ENCODE measurements around the gene RAF1. TPM values are rescaled to one million over a fixed set of nuclear protein-coding genes. Genes with fewer than 3 reads are reported as not detected.

The RAF1 gene
- total RNA-seq, 2 experiments from 2014 or later: 127 to 139 TPM

DNA sequence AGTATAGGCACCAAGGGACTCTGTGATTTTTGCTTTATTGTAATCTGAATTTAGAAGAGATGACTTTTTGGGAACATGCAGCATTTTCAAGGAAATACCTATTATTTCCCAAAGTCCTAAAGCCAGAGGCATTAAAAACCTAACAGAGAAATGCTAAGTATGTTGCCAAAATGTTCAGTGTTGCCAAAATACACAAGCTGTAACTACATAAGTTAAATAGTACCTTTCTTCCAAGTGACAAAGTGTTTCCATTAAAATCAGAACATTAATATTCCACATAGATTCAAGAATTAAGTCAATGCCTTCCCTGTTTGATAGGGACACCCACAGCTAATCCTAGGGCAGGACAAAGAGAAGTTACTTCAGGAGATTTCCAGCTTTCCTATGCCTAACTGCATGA is 65.0 kb downstream of the RAF1 start:
- H3K27me3 Mint-ChIP-seq: no peaks in the 10 kb centered on the region
- ChIA-PET POLR2A (no interaction called here), CTCF (interaction anchor here (0.5 kb wide), 1 partner anchor 995 kb away, joined by 3 read pairs; no protein-coding TSS in a partner anchor)
- H3K27ac ChIP-seq (ENCODE audit: low read depth in 1 of 2, low read length in 2 of 2): no peak overlapping the region
- no peak for DNase-seq
- TF ChIP-seq, protein P1, sequence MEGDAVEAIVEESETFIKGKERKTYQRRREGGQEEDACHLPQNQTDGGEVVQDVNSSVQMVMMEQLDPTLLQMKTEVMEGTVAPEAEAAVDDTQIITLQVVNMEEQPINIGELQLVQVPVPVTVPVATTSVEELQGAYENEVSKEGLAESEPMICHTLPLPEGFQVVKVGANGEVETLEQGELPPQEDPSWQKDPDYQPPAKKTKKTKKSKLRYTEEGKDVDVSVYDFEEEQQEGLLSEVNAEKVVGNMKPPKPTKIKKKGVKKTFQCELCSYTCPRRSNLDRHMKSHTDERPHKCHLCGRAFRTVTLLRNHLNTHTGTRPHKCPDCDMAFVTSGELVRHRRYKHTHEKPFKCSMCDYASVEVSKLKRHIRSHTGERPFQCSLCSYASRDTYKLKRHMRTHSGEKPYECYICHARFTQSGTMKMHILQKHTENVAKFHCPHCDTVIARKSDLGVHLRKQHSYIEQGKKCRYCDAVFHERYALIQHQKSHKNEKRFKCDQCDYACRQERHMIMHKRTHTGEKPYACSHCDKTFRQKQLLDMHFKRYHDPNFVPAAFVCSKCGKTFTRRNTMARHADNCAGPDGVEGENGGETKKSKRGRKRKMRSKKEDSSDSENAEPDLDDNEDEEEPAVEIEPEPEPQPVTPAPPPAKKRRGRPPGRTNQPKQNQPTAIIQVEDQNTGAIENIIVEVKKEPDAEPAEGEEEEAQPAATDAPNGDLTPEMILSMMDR (IDR thresholded peaks at IDR 0.05): no peak
- no peak for ATAC-seq (ENCODE audit: poor library complexity)
- no peaks in the 10 kb centered on the region for H3K27me3 ChIP-seq (ENCODE audit: control insufficient read depth in 1 of 2, insufficient read depth in 2 of 2, low read length in 2 of 2)
- H3K9me3 Mint-ChIP-seq: no peaks in the 10 kb centered on the region
- H3K4me3 Mint-ChIP-seq: no peak overlapping the region
- peaks cover 87% of the 10 kb centered on the region for H3K36me3 ChIP-seq (ENCODE audit: insufficient read depth, low read length)
- intact Hi-C loops (cut with DNase I, micrococcal nuclease): no loop called here
- H3K27ac Mint-ChIP-seq: peak overlapping the region; percentile 38
- H3K4me1 ChIP-seq (ENCODE audit: insufficient read depth, low read length): no peaks in the 10 kb centered on the region
- no peaks in the 10 kb centered on the region for H3K9me3 ChIP-seq (ENCODE audit: control insufficient read depth in 1 of 2, insufficient read depth in 1 of 2, low read length in 2 of 2)
- H3K36me3 Mint-ChIP-seq (ENCODE audit: low read depth): peaks cover 93% of the 10 kb centered on the region
- no peak overlapping the region for H3K4me3 ChIP-seq (ENCODE audit: low read length)
- no peaks in the 10 kb centered on the region for H3K4me1 Mint-ChIP-seq (ENCODE audit: low read depth)

DNA sequence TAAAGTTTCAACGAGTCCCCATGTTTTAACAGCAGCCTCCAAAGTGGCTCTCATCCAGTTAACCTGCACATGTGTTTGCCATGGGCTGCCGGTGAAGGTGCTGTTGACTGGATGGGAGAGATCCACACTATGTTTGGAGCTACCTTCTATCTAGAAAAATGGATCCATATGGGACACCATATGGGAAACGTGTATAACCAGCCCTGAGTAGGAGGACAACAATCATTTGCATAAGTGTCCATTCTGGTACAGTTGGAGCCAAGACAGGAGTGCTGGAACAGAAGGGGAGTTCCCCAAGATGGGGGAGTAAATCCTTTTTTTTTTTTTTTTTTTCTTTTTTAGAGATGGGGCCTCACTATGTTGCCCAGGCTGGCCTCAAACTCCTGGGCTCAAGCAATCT is 70.4 kb downstream of the RAF1 start:
- Histone ChIP-seq H3K4me1 (ENCODE audit: insufficient read depth, low read length) (no peaks in the 10 kb centered on the region), H3K9me3 (ENCODE audit: control insufficient read depth in 1 of 2, insufficient read depth in 1 of 2, low read length in 2 of 2) (no peaks in the 10 kb centered on the region), H3K4me3 (ENCODE audit: low read length) (no peak overlapping the region), H3K27me3 (ENCODE audit: control insufficient read depth in 1 of 2, insufficient read depth in 2 of 2, low read length in 2 of 2) (no peaks in the 10 kb centered on the region), H3K27ac (ENCODE audit: low read depth in 1 of 2, low read length in 2 of 2) (no peak overlapping the region), H3K36me3 (ENCODE audit: insufficient read depth, low read length) (peaks cover 85% of the 10 kb centered on the region)
- peaks cover 84% of the 10 kb centered on the region for H3K36me3 Mint-ChIP-seq (ENCODE audit: low read depth)
- no peaks in the 10 kb centered on the region for H3K27me3 Mint-ChIP-seq
- H3K4me3 Mint-ChIP-seq: no peak overlapping the region
- TF ChIP-seq, protein P1 (IDR thresholded peaks at IDR 0.05): no peak
- H3K27ac Mint-ChIP-seq: peak overlapping the region; percentile 58
- ChIA-PET CTCF (no interaction called here), POLR2A (no interaction called here)
- H3K9me3 Mint-ChIP-seq: no peaks in the 10 kb centered on the region
- intact Hi-C loops (cut with DNase I, micrococcal nuclease): no loop called here
- DNase-seq: no peak
- ATAC-seq (ENCODE audit: poor library complexity): no peak
- H3K4me1 Mint-ChIP-seq (ENCODE audit: low read depth): no peaks in the 10 kb centered on the region

DNA sequence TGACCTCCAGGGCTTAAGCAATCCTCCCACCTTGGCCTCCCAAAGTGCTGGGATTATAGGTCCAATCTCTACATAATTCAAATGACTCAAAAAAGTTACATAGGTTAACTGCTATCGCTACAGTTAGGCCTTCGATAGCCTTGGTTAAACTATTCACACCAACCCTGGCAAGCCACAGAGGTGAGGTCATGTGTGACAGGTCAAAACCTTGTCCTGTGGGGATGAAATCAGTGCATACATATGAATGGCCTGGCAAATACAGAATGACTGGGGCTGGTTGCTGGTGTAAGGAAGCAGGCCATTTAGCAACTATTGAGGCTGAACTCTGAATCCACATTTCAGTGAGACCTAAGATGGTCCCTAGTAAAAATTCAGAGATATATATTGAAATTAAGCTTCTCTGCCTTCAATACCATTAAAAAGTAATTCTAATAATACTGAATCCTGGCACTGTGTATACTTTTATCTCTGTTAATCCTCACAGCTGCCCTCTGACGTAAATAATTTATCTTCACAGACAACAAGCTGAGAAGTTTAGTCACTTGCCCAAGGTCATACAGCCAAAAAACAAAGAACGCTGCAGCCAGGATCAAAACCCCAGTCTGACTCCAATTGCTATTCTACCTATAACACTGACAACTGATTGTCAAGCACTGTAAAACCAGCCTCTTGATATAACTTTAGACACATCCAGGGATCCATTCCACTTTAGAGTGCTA is 71.8 kb downstream of the RAF1 start:
- H3K27ac Mint-ChIP-seq: peak overlapping the region; percentile 58
- H3K36me3 Mint-ChIP-seq (ENCODE audit: low read depth): peaks cover 86% of the 10 kb centered on the region
- no peaks in the 10 kb centered on the region for H3K27me3 Mint-ChIP-seq

More for the DNA sequence above, 71.8 kb downstream of the RAF1 start:
- no peak overlapping the region for H3K4me3 Mint-ChIP-seq
- no peaks in the 10 kb centered on the region for H3K27me3 ChIP-seq (ENCODE audit: control insufficient read depth in 1 of 2, insufficient read depth in 2 of 2, low read length in 2 of 2)
- no peaks in the 10 kb centered on the region for H3K9me3 ChIP-seq (ENCODE audit: control insufficient read depth in 1 of 2, insufficient read depth in 1 of 2, low read length in 2 of 2)
- ChIA-PET POLR2A (no interaction called here), CTCF (no interaction called here)
- DNase-seq (no peak), ATAC-seq (ENCODE audit: poor library complexity) (no peak)
- H3K9me3 Mint-ChIP-seq: no peaks in the 10 kb centered on the region
- TF ChIP-seq, protein P1 (IDR thresholded peaks at IDR 0.05): no peak
- intact Hi-C loops (cut with DNase I, micrococcal nuclease): no loop called here
- no peaks in the 10 kb centered on the region for H3K4me1 ChIP-seq (ENCODE audit: insufficient read depth, low read length)
- H3K27ac ChIP-seq (ENCODE audit: low read depth in 1 of 2, low read length in 2 of 2): no peak overlapping the region
- H3K4me1 Mint-ChIP-seq (ENCODE audit: low read depth): no peaks in the 10 kb centered on the region
- peaks cover 84% of the 10 kb centered on the region for H3K36me3 ChIP-seq (ENCODE audit: insufficient read depth, low read length)
- H3K4me3 ChIP-seq (ENCODE audit: low read length): no peak overlapping the region

Data from CD4-positive, alpha-beta T cell (primary cell).